SH-SY5Y (cell line): ENCODE measurements around the gene ENAH.

ENCODE experiments used
- GATA2 ChIP-seq: IDR thresholded peaks from 2 replicates; pipeline ENCODE4 v1.6.1; 2011; ENCODE audit warnings: mild to moderate bottlenecking, low read depth, low read length
- GATA3 ChIP-seq: IDR thresholded peaks from 2 replicates; pipeline ENCODE4 v1.6.1; 2011; ENCODE audit warnings: low read depth, mild to moderate bottlenecking, low read length, moderate library complexity

DNA sequence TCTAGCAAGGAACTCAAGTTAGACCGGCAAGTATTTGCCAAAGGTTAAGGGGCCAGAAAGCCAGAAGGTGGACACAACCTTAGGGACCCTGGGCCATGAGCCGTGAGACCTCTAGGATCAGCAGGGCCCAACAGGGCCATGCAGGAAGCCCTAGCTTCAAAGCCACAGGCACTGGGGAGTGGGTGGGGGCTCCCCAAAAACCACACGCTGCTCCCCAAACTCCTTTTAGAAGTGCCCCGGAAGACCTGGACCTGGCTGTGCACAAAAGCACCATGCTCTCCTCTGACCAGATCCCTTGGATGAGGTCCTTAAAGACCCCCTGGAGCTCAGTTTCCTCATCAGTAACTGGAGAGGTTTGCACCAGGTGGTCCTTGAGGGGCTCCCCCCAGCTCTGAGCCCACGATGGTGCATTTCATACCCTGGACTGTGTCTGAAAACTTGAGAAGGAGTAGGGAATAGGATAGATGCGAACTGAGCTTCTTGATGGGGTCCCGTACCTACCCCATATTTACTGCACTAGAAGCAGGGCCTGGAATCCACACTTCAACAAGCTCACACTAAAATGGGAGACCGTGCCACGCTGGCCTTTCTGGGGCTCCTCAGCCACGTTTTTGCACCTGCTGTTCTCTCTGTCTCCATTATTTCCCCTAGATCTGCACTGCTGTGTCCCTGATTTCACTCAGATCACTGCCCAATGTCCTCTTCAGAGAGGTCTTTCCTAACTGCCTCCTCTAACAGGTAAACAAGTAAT lies 184.5 kb downstream of the ENAH start:
- TF ChIP-seq GATA3 (no peak), GATA2 (no peak)
